Endothelial cell of umbilical vein (primary cell): Measurements from ENCODE around the gene WAPL. TPM values are rescaled to one million over a fixed set of nuclear protein-coding genes. Genes with fewer than 3 reads are reported as not detected.
"Not testable (repeated sequence)": the region's sequence is repeated elsewhere in the genome, so short reads cannot be mapped to it uniquely, and the experiment has no call there.

Experiments
- BruUV-seq: library from RNA; stranded (reverse); fragments of 400-500 nt; replicated peaks from 2 replicates; lab custom pipeline; 2021; lab: Mats Ljungman, UMichigan
- CTCF ChIA-PET: fragments of 300-600, 350-600 bp; sonication (Branson Sonifier 250); formaldehyde crosslinking; loops from one replicate; lab custom pipeline; 2021; ENCODE audit warnings: antibody characterized with exemption, inconsistent platforms; lab: Charles Lee
- POLR2A ChIA-PET: fragments of 300-600, 350-600 bp; sonication (Branson Sonifier 250); formaldehyde crosslinking; loops from one replicate; lab custom pipeline; 2021; ENCODE audit warnings: antibody characterized with exemption, inconsistent platforms; lab: Charles Lee
- DNase-seq: peaks from one replicate; pipeline ENCODE4 v3.0.0-alpha.2; 2011; ENCODE audit warnings: low read depth, low spot score
- FAIRE-seq: peaks from 2 replicates; lab custom pipeline; 2011; peaks lifted over from hg19 to GRCh38; lab: Jason Lieb, UNC
- H2AFZ ChIP-seq: 2 replicates; pipeline ENCODE4 v1.6.0; 2012; ENCODE audit warnings: low read depth, low read length, control low read depth, inconsistent platforms
- H3K27ac ChIP-seq: 2 replicates; pipeline ENCODE4 v1.5.1; 2011; ENCODE audit warnings: low read depth, mild to moderate bottlenecking, control low read depth, low read length, moderate library complexity; ENCODE audit not compliant: insufficient read depth
- H3K27me3 ChIP-seq, 2 experiments: 2 replicates each; pipeline versions ENCODE4 v1.6.0 to v1.6.1; 2011; ENCODE audit warnings: low read length in 2 of 2, mixed read lengths in 1 of 2; ENCODE audit not compliant: control insufficient read depth in 2 of 2, insufficient read depth in 2 of 2
- H3K36me3 ChIP-seq, 2 experiments: 2 replicates in 1 of 2; 3 replicates in 1 of 2; pipeline ENCODE4 v1.5.1; 2011; ENCODE audit warnings: low read length in 2 of 2, mild to moderate bottlenecking in 1 of 2, moderate library complexity in 1 of 2; ENCODE audit not compliant: control insufficient read depth in 2 of 2, insufficient read depth in 2 of 2; ENCODE audit errors: extremely low read depth in 1 of 2
- H3K4me1 ChIP-seq: 3 replicates; pipeline ENCODE4 v1.5.1; 2011; ENCODE audit warnings: mild to moderate bottlenecking, low read length; ENCODE audit not compliant: control insufficient read depth, insufficient read depth; ENCODE audit errors: extremely low read depth
- H3K4me2 ChIP-seq: 2 replicates; pipeline ENCODE4 v1.6.1; 2011; ENCODE audit warnings: low read length, control low read depth, mixed read lengths; ENCODE audit not compliant: insufficient read depth
- H3K4me3 ChIP-seq, 3 experiments: fragments of 200-600 bp in 1 of 3; sonication (generic), shearing (Covaris generic) in 1 of 3; replicated peaks in 1 of 3; 2 replicates each; pipeline ENCODE4 v1.5.1; 2011 to 2016; ENCODE audit warnings: control low read depth in 3 of 3, low read length in 3 of 3, mild to moderate bottlenecking in 2 of 3, inconsistent platforms in 1 of 3, low read depth in 1 of 3, moderate library complexity in 1 of 3; ENCODE audit not compliant: insufficient read depth in 1 of 3
- H3K79me2 ChIP-seq: 2 replicates; pipeline ENCODE4 v1.6.0; 2012; ENCODE audit warnings: low read length, inconsistent platforms; ENCODE audit not compliant: control insufficient read depth, insufficient read depth
- H3K9ac ChIP-seq: replicated peaks from 2 replicates; pipeline ENCODE3; 2011; ENCODE audit warnings: low read length, control low read depth; ENCODE audit not compliant: insufficient read depth; ENCODE audit errors: extremely low read depth
- H3K9me1 ChIP-seq: replicated peaks from 3 replicates; pipeline ENCODE4 v1.6.0; 2011; ENCODE audit warnings: mild to moderate bottlenecking, low read length; ENCODE audit not compliant: control insufficient read depth, insufficient read depth; ENCODE audit errors: extremely low read depth
- H3K9me3 ChIP-seq: replicated peaks from 2 replicates; pipeline ENCODE4 v1.5.1; 2012; ENCODE audit warnings: low read length, inconsistent platforms; ENCODE audit not compliant: control insufficient read depth, insufficient read depth
- H4K20me1 ChIP-seq: replicated peaks from 2 replicates; pipeline ENCODE3; 2011; ENCODE audit warnings: mild to moderate bottlenecking, low read length; ENCODE audit not compliant: control insufficient read depth, insufficient read depth; ENCODE audit errors: extremely low read depth
- EZH2 ChIP-seq: IDR thresholded peaks from 2 replicates; pipeline ENCODE4 v1.6.1; 2012; ENCODE audit warnings: borderline replicate concordance, low read depth, mild to moderate bottlenecking, moderate library complexity, low read length, inconsistent platforms; ENCODE audit not compliant: severe bottlenecking
- FOS ChIP-seq: IDR thresholded peaks from 2 replicates; pipeline ENCODE4 v1.6.1; 2011; ENCODE audit warnings: mild to moderate bottlenecking, low read length, moderate library complexity, borderline replicate concordance; ENCODE audit not compliant: insufficient read depth
- GATA2 ChIP-seq: IDR thresholded peaks from 2 replicates; pipeline ENCODE4 v1.7.0; 2011; ENCODE audit warnings: low read depth, mild to moderate bottlenecking, moderate library complexity, mixed read lengths, low read length; ENCODE audit not compliant: insufficient read length, insufficient read depth
- JUN ChIP-seq: IDR thresholded peaks from 2 replicates; pipeline ENCODE4 v1.6.1; 2011; ENCODE audit warnings: borderline replicate concordance, low read depth; ENCODE audit not compliant: insufficient read length, insufficient read depth
- MYC ChIP-seq: IDR thresholded peaks from one replicate; pipeline ENCODE4 v1.6.1; 2011; ENCODE audit warnings: mild to moderate bottlenecking, low read depth, low read length
- POLR2A ChIP-seq: IDR thresholded peaks from 2 replicates; pipeline ENCODE4 v1.6.1; 2012; ENCODE audit warnings: low read depth, mild to moderate bottlenecking, control low read depth, low read length
- POLR2AphosphoS5 ChIP-seq: IDR thresholded peaks from 2 replicates; pipeline ENCODE4 v1.6.1; 2012; ENCODE audit warnings: low read depth, mild to moderate bottlenecking, control low read depth, low read length, moderate library complexity; ENCODE audit not compliant: insufficient read depth
- dilution Hi-C: fragments of 300-500 bp; cut with MboI; formaldehyde crosslinking; loops from one replicate; pipeline ENCODE4 v1.15.0; 2019; ENCODE audit warnings: low sequenced_read_pairs; ENCODE audit not compliant: extremely low pct_ligation_motif_present
- intact Hi-C: fragments of 100-400 bp; cut with micrococcal nuclease; formaldehyde crosslinking; loops from one replicate; pipeline ENCODE4 v1.10.0; 2022
- polyA plus RNA-seq, 4 experiments: library from polyadenylated mRNA; depleted of rRNA in 3 of 4; stranded (reverse) in 3 of 4; unstranded in 1 of 4; fragments of >200 nt; gene quantifications; 2 replicates each; pipeline versions ENCODE4 v1.2.1 to v1.2.3, GENCODE V29; 2011 to 2012; ENCODE audit warnings: missing spikeins in 1 of 4
- total RNA-seq: library from RNA; stranded (reverse); gene quantifications from 2 replicates; pipeline ENCODE4 v1.2.3, GENCODE V29; 2021
- TF ChIP-seq, protein P1 (sequence below): IDR thresholded peaks from 2 replicates; pipeline ENCODE4 v1.6.1; 2011; ENCODE audit not compliant: insufficient read depth, insufficient read length
- TF ChIP-seq, protein P2 (sequence below), 2 donors: IDR thresholded peaks; 1 replicate in 1 of 2; 2 replicates in 1 of 2; pipeline ENCODE4 v1.5.1; 2011; ENCODE audit warnings: low read length in 2 of 2, mild to moderate bottlenecking in 2 of 2, moderate library complexity in 2 of 2, control low read depth in 1 of 2, inconsistent platforms in 1 of 2, low read depth in 1 of 2; ENCODE audit not compliant: insufficient read depth in 1 of 2; ENCODE audit errors: extremely low read depth in 1 of 2

The WAPL gene
- total and polyA plus RNA-seq, 2 donors (not counting 3 experiments of a cell fraction or from before 2014, with no cell fraction given) = 9.2 to 35.1 TPM

- Histone ChIP-seq H3K9ac (no peak overlapping the region), H3K4me2 (no peak overlapping the region), H3K27ac (no peak overlapping the region), H3K27me3 (peaks cover 0 to 2% of the 10 kb centered on the region in 2 experiments), H3K79me2 (no peaks in the 10 kb centered on the region), H4K20me1 (no peaks in the 10 kb centered on the region), H3K36me3 (no peaks in the 10 kb centered on the region), H3K9me1 (no peaks in the 10 kb centered on the region), H2AFZ (no peak overlapping the region), H3K9me3 (no peaks in the 10 kb centered on the region), H3K4me1 (no peaks in the 10 kb centered on the region), H3K4me3 (no peak overlapping the region)
- dilution Hi-C loops (no loop called here), intact Hi-C loops (no loop called here)
- no peak for FAIRE-seq
- DNase-seq = no peak
- no peak for TF ChIP-seq JUN
- TF ChIP-seq POLR2A = no peak
- no peak for TF ChIP-seq POLR2AphosphoS5
- TF ChIP-seq MYC = no peak
- TF ChIP-seq, protein P1, sequence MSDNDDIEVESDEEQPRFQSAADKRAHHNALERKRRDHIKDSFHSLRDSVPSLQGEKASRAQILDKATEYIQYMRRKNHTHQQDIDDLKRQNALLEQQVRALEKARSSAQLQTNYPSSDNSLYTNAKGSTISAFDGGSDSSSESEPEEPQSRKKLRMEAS = no peak
- TF ChIP-seq FOS = no peak
- TF ChIP-seq GATA2 = no peak
- TF ChIP-seq, protein P2, sequence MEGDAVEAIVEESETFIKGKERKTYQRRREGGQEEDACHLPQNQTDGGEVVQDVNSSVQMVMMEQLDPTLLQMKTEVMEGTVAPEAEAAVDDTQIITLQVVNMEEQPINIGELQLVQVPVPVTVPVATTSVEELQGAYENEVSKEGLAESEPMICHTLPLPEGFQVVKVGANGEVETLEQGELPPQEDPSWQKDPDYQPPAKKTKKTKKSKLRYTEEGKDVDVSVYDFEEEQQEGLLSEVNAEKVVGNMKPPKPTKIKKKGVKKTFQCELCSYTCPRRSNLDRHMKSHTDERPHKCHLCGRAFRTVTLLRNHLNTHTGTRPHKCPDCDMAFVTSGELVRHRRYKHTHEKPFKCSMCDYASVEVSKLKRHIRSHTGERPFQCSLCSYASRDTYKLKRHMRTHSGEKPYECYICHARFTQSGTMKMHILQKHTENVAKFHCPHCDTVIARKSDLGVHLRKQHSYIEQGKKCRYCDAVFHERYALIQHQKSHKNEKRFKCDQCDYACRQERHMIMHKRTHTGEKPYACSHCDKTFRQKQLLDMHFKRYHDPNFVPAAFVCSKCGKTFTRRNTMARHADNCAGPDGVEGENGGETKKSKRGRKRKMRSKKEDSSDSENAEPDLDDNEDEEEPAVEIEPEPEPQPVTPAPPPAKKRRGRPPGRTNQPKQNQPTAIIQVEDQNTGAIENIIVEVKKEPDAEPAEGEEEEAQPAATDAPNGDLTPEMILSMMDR (IDR thresholded peaks at IDR 0.05; ENCODE audit: extremely low read depth in 1 of 2, insufficient read depth in 1 of 2, low read depth in 1 of 2, low read length in 2 of 2) = no peak
- TF ChIP-seq EZH2 = no peak
- POLR2A ChIA-PET = no interaction called here
- CTCF ChIA-PET = no interaction called here
- BruUV-seq = no TSS peak
These were observed 11.7 kb upstream of the WAPL start for GRCh38 chr10:86533328-86533727.

DNA sequence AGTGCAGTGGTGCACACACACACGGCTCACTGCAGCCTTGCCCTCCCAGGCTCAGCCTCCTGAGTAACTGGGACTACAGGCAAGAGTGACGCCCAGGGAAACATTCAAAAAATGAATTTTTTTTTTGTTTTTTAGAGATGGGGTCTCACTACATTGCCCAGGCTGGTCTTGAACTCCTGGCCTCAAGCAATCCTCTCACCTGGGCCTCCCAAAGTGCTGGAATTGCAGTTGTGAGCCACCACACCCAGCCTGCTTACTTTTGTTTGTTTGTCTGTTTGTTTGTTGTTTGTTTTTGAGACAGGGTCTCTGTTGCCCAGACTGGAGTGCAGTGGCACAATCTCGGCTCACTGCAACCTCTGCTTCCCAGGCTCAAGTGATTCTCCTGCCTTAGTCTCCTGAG lies 7.1 kb upstream of the WAPL start:
- dilution Hi-C loops, H3K27me3 ChIP-seq, H3K4me3 ChIP-seq, FAIRE-seq, H3K27ac ChIP-seq, H3K4me2 ChIP-seq, H3K9me1 ChIP-seq, H3K4me1 ChIP-seq, H3K36me3 ChIP-seq, POLR2A ChIA-PET, DNase-seq, H3K9ac ChIP-seq, BruUV-seq, H3K79me2 ChIP-seq, H3K9me3 ChIP-seq, H2AFZ ChIP-seq, H4K20me1 ChIP-seq: not testable (repeated sequence)
- intact Hi-C loops = loop anchor here (10.0 kb wide), 1 partner anchor 884 kb away; no protein-coding TSS in a partner anchor
- CTCF ChIA-PET = interaction anchor here (0.6 to 1.5 kb wide), 2 partner anchors 57 to 410 kb away, joined by 3 to 5 read pairs; no protein-coding TSS in a partner anchor
